Prostate gland (tissue), 2 donors: ENCODE results near the gene PARVG.

Experiments
- CTCF ChIP-seq, 4 experiments: fragments of 200-600 bp in 2 of 4; fragments of 450-650 bp in 2 of 4; sonication (generic) in 2 of 4; IDR thresholded peaks; 1 replicate in 3 of 4; 2 replicates in 1 of 4; pipeline ENCODE4 v1.5.1; 2016 to 2019; ENCODE audit warnings: antibody characterized with exemption in 4 of 4, mild to moderate bottlenecking in 2 of 4, moderate library complexity in 2 of 4
- POLR2A ChIP-seq: fragments of 450-650 bp; IDR thresholded peaks from one replicate; pipeline ENCODE4 v1.6.1; 2016; ENCODE audit warnings: antibody characterized with exemption, mild to moderate bottlenecking
- POLR2AphosphoS5 ChIP-seq: sonication (generic); formaldehyde crosslinking; IDR thresholded peaks from one replicate; pipeline ENCODE4 v1.6.1; 2017; ENCODE audit warnings: antibody characterized with exemption

DNA sequence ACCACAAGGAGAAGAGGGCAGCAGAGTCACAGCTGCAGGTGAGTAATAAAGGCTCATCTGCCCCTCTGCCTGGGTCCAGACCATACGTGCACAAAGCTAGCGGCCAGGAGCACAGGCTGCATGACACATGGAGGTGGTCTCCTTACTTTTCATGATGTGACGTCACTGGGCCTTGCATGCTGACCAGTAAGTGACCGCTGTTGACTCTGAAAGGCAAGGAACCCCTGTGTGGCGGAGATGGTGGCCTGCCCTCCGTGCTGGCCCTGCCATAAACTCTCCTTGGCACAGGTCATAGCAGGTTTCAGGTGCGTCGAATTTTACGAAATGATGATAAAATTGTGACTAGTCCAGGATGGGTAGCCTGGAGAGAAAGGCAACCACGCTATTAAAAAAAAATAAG lies 7.6 kb upstream of the PARVG start:
- TF ChIP-seq POLR2AphosphoS5 (no peak), POLR2A (no peak), CTCF (IDR thresholded peaks at IDR 0.05) (no peak)
